LoVo (cell line): ENCODE data around the gene LRRC28.
A peak's percentile ranks its signal among the peaks of the same experiment; 100 is the strongest.

ENCODE experiments used
- DNase-seq: peaks from one replicate; pipeline ENCODE4 v3.0.0-alpha.2; 2016; ENCODE audit warnings: low spot score

Gene LRRC28

DNA sequence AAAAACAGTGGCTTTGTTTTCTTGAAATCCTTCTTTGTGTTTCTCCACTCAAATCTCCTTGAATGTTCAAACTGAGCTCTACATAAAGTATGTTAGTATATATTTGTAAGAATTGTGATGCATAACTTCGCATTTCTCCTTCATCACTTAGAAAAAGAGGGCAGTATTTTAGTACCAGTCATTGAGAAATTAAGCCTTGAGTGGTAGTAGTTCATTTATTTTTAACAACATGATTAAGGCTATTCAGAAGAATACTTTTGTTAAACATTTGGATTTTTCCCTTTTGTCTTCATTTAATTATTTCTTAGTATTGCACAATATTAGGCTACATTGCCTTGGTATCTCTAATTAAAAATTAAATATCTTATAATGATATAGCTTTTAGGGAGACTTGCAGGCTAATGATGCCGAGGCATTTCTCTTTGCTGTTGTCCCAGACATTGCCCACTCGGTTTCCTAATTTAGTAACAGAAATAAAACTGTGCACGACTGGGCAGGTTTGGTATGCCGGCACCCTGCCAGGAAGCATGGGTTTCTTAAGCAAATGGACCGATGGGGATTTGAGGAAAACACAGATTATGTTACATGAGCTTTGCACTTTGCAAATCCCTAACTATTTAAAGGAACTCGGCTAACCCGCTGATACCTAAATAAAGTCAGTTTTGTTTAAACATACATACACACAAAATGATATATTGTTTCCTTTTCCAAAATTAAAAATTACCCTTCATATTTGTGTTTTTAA is 54.7 kb downstream of the LRRC28 start:
- no peak for DNase-seq

DNA sequence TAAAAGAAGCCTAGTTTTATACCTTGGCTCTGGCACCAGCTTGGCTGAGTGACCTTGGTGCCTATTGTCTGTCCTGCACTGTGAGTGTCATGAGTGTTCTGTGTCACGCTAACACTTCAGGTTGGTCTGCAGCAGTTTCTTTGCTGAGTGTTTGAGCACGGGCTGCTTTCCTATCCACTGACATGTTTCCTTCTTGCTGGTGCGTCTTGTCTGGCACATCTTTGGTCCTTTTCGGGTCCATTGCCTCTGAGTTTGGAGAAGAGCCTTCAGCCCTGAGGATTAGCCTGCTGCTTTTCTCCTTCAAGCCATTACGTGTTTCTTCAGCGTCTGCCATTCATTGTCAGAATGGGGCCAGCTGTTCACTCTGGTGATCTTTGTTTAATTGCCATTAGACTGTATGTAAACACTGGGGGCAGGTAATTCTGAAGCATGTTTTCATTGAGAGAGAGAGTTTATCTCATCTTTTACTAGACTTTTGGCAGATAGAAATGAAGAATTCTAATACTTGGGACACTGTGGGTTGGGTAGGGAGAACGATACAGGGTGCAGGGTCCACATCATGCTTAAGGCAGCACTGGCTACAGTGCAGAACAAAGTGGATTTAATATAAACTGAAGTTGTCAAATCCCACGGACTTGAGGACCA is 55.5 kb downstream of the LRRC28 start:
- DNase-seq: no peak

DNA sequence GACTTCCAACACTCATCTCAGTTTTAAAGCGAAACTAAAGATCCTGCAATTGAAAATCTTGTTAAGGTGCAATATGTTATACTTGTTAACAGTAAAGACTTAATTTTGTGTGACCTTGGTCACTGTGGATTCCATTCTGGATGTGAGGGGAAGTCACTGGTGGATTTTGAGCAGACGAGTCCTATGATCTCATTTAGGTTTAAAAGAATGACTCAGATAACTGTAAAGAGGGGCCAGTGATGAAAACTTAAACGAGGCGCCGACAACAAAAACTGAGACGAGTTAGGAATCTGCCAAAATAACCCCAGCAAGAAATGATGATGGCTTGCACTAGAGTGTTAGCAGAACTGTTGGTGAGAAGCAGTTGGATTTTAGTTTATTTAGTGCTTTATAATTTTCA is 56.5 kb downstream of the LRRC28 start:
- DNase-seq: no peak

DNA sequence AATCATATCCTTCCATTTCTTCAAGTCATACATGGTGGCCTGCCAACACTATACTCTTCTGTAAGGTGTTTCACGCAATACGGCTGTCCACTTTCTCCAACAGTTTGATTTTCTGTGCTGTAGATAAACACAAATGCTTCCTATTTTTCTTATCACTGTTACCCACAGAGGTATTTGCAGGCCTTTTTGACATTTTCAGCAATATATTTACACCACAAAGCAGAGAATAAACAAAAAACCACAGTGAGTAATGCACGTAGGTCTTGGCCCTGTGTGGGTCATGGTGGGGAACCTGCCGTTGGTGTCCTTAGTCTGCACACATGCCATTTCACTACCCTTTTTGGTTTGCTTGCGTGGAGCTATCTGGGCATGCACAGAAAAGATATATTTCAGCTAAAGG is 59.5 kb downstream of the LRRC28 start:
- DNase-seq: no peak

DNA sequence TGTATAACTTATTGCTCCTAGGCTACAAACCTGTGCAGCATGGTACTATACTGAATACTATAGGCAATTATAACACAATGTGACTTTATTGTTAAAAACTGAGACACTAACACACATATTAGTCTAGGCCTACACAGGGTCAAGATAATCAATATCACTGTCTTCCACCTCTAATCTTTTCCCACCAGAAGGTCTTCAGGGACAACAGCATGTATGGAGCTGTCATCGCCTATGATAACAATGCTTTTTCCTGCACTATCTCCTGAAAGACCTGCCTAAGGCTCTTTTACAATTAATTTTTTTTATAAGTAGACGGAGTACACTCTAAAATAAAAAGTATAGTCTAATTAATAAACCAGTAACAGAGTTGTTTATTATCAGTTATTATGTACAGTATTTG is 60.9 kb downstream of the LRRC28 start:
- DNase-seq: no peak

DNA sequence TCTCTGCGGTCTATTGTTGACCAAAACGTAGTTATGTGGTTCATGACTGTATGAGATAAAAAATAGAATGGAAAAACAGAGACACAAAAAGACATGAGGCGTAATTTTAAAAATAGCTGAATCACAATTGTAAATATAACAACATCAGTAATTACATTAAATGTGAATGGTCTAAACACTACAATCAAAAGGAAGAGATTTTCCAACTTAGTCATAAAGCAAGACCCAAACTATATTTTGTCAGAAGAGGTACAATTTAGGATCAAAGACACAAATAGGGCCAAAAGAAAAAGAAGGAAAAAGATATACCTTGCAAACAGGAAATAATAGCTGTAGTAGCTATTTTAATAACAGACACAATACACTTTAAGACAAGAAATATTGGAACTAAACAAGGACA is 61.5 kb downstream of the LRRC28 start:
- DNase-seq: no peak

DNA sequence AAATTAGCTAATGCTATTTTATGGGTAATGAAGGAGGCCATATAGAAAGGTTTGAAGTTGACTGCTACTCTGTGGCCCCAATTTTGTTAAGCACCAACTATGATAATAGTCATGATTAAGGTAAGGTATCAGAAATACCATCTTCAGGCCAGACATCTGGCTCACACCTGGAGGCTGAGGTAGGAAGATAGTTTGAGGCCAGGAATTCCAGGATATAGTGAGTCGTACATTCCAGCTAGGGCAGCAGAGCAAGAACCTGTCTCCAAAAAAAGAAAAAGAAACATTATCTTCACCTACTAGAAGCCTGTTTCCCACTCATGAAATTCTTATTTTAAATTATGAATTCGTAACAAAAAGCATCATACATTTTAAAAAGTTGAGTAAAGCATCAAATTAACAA is 64.4 kb downstream of the LRRC28 start:
- DNase-seq: no peak

DNA sequence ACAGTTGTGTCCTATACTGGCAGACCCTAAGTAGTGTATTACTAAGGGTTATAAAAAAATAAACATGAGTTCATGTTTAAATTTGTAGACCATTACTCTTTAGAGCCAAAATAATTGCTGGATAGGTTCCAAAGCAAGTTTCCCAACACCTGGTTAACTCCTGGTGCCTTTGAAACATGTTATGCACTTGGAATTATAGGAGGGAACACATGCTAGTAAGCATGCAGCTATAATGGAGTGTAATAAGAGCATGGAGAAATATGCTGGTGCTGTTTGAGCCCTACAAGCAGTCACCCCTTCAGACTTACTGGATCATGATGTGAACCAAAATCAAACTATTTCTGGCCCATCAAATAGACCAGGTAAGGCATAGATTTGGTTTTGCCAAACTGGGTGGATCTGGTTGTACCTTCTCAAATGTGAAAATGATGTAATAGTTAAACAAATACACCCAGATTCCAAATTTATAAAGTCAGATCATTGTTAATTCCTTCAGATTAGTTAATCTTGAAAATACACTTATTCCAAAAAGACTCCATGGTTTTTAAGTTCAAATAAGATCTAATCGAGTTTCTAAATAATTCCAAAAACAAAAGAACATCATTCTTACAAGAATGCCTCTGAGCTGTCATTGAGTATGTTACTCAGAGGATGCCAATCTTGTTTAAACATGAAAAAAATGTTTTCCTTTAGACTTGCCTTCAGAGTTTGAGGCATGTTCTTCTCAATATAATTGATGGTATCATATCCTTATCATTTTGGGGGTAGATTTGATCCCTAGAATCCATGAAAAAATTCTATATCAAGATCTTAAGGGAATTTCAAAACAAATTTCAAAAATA is 69.3 kb downstream of the LRRC28 start:
- no peak for DNase-seq

DNA sequence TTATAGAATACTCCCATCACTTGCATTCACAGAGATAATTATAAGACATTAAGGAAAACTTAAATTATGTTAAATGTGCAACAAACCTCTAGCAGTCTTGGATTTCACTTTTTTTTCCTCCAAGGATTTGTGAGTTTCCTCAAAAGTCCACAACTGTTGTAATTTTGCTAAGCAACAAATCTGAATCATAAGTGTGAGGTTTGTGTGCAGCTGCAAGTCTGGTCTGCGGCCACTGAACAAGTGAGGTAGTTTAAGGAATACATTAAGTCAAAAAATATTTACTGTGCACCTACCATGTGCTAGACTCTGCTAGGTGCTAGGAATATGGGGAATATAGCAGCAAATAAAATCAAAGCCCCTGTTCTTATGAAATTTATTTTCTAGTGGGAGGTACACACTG is 70.2 kb downstream of the LRRC28 start:
- no peak for DNase-seq

DNA sequence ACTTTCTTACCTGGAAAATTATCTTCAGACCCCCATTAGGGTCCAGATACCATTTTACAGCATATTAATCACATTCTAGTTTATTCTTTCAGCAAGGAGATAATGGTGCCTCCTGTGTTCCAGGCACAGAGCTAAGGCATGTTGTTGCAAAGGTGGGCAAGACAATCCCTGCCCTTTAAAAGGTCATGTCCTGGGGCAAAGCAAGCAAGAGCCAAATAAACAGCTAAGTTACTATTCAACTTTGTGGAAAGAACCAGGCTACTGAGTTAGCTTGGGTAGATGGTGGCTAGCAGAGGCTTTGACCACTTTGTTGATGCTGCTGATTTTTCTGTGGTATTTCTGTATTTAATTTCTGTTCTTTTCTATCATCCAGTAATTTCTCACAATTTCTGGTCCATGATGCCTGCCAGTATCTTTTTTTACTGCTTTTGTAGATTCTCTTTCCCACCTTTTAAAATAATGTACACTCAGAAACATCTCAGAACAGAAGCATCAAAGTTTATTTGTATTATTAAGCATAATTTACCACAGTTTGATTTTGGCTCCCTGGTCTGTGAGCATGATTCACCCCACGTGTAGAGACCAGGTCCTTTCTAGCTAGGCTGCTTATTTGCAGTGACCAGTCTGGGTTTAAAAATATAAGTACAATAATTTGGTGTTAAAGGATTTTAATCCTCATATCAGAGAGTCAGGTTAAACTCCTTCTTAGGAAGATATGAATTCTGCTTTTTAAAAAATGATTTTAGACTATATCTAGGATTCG is 71.5 kb downstream of the LRRC28 start:
- DNase-seq: no peak

DNA sequence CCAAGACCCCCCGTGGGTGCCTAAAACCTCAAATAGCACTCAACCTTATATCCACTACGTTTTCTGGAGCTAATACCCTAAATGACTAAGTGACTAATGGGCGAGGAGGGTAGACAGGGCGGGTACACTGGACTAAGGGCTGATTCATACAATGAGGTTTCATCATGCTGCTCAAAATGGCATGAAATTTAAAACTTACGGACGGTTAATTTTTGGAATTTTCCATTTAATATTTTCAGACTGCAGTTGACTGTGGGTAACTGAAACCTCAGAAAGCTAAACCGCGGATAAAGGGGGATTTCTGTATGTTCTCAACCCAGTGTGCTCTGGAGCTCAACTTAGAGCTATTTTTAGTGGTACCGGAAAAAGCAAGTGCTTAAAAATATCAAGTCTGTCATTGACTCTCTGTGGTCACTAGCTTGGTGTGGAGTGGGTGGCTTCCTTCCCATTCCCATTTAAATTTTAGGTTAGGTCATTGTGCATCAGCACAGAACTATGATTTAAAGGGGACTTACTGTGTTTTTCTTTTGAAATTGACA is 72.9 kb downstream of the LRRC28 start:
- peak; percentile 11 for DNase-seq

DNA sequence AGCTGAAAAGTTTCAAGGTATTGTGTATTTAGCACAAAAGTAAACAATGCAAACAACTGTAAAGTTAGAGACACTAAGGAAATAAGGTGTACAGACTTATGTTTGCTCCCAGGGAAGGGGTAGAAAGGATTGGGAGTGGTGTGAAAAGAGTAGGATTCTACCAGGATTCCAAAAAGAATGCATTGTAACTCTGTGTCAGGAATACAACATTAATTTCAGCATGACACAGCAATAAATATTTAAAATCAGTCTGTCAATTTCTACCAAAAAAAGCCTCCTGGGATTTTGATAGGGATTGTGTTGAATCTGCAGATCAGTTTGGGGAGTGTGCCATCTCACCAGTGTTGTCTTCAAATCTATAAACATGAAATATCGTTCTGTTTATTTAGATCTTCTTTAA is 73.4 kb downstream of the LRRC28 start:
- no peak for DNase-seq

DNA sequence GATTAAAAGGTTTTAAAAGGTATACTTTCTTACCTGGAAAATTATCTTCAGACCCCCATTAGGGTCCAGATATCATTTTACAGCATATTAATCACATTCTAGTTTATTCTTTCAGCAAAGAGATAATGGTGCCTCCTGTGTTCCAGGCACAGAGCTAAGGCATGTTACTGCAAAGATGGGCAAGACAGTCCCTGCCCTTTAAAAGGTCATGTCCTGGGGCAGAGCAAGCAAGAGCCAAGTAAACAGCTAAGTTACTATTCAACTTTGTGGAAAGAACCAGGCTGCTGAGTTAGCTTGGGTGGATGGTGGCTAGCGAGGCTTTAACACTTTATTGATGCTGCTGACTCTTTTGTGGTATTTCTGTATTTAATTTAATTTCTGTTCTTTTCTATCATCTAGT is 75.0 kb downstream of the LRRC28 start:
- no peak for DNase-seq

DNA sequence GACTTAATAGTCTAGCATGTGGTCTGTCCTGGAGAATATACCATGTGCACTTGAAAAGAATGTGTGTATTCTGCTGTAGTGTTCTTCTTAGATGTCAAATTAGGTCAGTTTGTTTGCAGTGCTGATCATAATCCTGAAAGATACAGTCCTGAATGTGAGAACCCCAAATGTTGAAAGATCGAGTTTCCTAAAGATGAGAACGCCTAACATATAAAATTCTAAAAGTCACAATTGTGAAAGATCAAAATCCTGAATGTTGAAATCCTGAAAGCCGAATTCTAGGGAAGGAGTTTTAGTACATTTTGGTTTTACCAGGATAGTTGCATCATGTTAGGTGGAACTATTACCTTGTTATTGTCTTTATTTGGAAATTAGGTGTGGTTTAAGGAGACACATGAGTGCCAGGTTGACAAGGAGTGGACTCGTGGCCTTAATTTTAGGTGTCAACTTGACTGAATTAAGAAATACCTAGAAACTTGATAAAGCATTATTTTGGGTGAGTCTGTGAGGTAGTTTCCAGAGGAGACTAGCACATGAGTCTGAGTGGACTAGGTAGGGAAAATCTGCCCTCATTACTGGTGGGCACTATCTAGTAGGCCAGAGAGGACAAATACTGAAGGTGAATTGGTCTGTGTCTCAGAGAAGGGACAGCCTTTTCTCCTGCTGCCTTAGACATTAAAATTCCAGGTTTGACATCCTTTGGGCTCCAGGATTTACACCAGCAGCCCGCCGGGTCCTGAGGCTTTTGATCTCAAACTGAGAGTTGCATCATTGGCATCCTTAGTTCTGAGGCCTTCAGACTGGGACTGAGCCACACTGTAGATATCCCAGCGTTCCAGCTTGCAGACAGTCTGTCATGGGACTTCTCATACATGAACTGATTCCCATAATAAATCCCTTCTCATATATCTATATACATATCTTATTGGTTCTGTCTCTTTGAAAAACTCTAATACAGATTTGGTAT is 77.1 kb downstream of the LRRC28 start:
- DNase-seq: no peak

DNA sequence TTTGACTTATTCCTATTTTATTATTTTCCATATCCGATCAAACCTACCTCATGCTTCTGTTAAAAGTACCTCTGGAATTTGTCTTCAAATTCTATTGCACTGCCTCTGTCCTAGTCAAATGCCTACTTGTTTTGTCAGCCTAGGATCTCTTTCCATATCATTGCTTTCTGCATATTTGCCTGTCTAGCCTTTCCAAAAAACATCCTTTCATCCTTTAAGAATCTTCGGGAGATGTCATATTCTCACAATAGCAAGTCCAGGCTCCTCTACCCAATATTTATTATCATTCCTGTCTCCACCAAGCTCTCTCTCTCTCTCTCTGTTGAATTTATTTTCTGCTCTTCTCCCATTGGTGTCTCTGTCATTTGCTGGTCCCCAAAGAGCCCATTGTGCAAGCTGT is 80.1 kb downstream of the LRRC28 start:
- DNase-seq: no peak

DNA sequence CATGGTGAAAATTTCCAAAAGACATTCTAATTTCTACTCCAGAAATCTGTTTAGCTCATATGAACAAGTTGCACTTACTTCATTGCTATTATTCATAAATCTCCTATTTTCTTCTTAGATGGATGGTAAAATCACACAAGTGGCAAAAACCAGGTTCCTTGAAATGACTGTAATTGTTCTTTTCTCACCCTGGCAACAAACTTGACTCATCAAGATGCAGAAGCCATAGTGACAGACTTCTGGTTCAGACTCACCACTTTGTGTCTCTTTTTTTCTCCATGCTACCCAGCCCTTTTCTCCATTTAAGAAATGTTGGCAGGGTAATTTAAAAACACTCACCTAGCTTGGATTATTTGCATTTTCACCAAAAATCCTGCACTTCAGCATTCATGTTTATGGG is 82.1 kb downstream of the LRRC28 start:
- DNase-seq: no peak

DNA sequence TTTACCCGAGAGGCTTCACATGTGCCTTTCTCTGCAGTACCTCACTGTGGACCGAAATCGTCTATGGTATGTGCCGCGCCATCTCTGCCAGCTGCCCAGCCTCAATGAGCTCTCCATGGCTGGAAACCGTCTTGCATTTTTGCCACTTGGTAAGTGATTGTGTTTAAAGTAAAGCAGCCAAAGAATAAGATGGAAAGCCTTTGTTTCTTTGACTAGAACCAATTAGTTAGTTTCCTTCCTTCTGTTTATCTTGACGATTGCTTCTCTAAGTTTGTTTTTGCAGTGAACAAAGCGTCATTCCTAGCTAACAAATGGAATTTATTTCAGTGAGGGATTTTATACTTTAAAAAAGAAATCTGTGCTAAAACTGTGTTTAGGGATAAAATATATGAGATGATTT is 82.7 kb downstream of the LRRC28 start:
- no peak for DNase-seq

DNA sequence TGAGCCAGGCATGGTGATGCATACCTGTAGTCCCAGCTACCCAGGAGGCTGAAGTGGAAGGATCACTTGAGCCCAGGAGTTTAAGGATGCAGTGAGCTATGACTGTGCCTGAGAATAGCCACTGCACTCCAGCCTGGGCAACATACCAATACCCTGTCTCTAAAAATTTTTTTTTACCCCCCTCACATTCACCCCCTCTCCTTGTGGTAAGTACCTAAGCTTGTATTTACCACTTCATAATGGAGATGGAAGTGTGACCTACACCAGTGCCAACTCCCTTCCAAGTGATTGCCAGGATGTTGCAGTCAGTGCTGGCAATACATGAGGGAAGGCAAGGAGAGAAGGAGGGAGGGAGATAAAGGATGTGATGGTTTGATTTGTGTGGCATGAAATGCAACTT is 84.2 kb downstream of the LRRC28 start:
- no peak for DNase-seq

DNA sequence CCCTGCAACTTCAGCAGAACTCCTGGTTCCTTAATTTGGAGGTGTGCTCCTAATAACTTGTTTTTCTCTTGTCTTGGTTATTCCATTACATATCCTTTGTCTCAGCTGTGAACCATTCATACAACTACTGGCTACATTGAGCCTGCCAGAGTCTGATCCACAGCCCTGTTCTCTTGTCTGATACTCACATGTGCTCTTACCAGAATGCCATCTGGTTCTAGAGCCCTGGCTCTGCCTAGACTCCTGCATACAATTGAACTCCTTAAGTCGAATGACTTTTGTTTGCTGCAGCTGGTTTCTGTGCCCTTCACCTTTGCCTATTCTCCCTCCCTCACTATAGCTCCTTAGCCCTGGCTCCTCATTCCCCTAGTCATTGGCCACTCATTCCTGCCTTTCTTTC is 85.5 kb downstream of the LRRC28 start:
- DNase-seq: no peak

DNA sequence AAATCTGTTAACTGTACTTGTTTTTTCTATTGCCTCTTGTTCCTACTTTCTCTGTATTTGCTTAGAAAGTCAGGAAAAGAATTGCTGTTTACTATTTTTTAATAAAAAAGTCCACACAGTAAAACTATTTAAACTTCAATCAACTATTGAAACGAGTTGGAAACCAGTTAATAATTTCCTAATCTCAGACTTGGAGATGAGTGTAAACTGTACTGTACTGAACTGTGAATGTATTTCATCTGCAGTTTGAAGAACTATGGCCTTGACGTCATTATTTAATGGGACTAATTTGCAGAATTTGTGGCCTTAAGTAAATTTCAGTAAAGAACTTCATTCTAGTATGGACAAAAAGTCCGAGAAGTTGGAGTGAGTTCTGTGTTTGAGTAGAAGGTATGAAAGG is 89.1 kb downstream of the LRRC28 start:
- DNase-seq: no peak

DNA sequence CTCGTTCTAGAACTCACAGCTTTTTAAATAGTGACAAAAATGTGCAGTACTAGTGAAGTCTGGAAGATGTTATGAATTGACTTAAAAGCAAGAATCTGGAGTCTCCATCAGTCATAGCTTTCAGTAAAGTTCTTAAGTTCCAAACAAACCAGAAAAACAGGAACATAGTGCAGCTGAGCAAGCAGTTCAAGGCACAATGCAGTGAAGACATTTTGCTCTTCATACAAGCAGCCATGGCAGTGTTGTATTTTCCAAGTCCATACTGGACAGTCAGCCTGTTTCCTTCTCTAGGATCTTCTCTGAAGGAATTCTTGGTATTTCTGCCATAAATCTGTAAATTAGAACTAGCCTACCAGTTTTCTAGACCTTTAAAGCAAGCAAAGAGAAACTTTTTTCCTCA is 90.5 kb downstream of the LRRC28 start:
- DNase-seq: no peak
